GM12878 (cell line): Measurements from ENCODE around the gene SLX4. TPM values are rescaled to one million over a fixed set of nuclear protein-coding genes. Genes with fewer than 3 reads are reported as not detected.

Experiments used
- ATAC-seq: fragments of 200-7000 bp; cut with Tn5 transposase; 3 replicates; pipeline ENCODE4 v1.9.1; 2020; ENCODE audit warnings: mild to moderate bottlenecking, moderate library complexity
- BruUV-seq: library from RNA; stranded (reverse); fragments of 400-500 nt; replicated peaks from 2 replicates; lab custom pipeline; 2021; lab: Mats Ljungman, UMichigan
- CTCF ChIA-PET: fragments of 300-600 bp; sonication (Branson Sonifier 250); formaldehyde crosslinking; extraction: SDS; loops from one replicate; lab custom pipeline; 2021; ENCODE audit warnings: inconsistent platforms; lab: Yijun Ruan, JAX
- POLR2A ChIA-PET: fragments of 350-600 bp; formaldehyde crosslinking; extraction: SDS; loops from one replicate; lab custom pipeline; 2021; ENCODE audit warnings: inconsistent platforms; lab: Charles Lee
- RAD21 ChIA-PET: fragments of 300-600 bp; sonication (Branson Sonifier 250); formaldehyde crosslinking; loops from one replicate; lab custom pipeline; 2023; ENCODE audit warnings: antibody characterized with exemption; ENCODE audit not compliant: unreplicated experiment; lab: Charles Lee
- SMC1A ChIA-PET: fragments of 300-600 bp; sonication (Branson Sonifier 250); formaldehyde crosslinking; loops from one replicate; lab custom pipeline; 2023; ENCODE audit not compliant: unreplicated experiment, uncharacterized antibody; lab: Charles Lee
- DNase-seq: peaks from one replicate; pipeline ENCODE4 v3.0.0-alpha.2; 2011; ENCODE audit warnings: low read depth, low spot score
- FAIRE-seq: peaks from 3 replicates; lab custom pipeline; 2011; peaks lifted over from hg19 to GRCh38; lab: Jason Lieb, UNC
- H2AFZ ChIP-seq: 2 replicates; pipeline ENCODE4 v1.6.0; 2011; ENCODE audit warnings: low read depth, low read length, control low read depth; ENCODE audit not compliant: control insufficient read depth
- H3K27ac ChIP-seq: 2 replicates; pipeline ENCODE4 v1.5.1; 2011; ENCODE audit warnings: control low read depth; ENCODE audit not compliant: control insufficient read depth, insufficient read depth
- H3K27me3 ChIP-seq, 2 experiments: replicated peaks in 1 of 2; 2 replicates each; pipeline versions ENCODE4 v1.6.0 to v1.6.1; 2011; ENCODE audit warnings: low read length in 1 of 2; ENCODE audit not compliant: control insufficient read depth in 2 of 2, insufficient read depth in 2 of 2
- H3K36me3 ChIP-seq, 2 experiments: 2 replicates each; pipeline ENCODE4 v1.5.1; 2011; ENCODE audit warnings: low read length in 1 of 2; ENCODE audit not compliant: control insufficient read depth in 2 of 2, insufficient read depth in 2 of 2
- H3K4me1 ChIP-seq: 2 replicates; pipeline ENCODE4 v1.6.1; 2011; ENCODE audit warnings: mild to moderate bottlenecking, low read length, moderate library complexity, mixed read lengths; ENCODE audit not compliant: control insufficient read depth, insufficient read depth
- H3K4me2 ChIP-seq: 2 replicates; pipeline ENCODE4 v1.6.0; 2011; ENCODE audit warnings: control low read depth; ENCODE audit not compliant: control insufficient read depth, insufficient read depth
- H3K4me3 ChIP-seq: fragments of 200-600 bp; sonication (generic); 2 replicates; pipeline ENCODE4 v1.5.1; 2016
- H3K79me2 ChIP-seq: 2 replicates; pipeline ENCODE4 v1.6.0; 2011; ENCODE audit warnings: low read length; ENCODE audit not compliant: control insufficient read depth, insufficient read depth
- H3K9ac ChIP-seq: 2 replicates; pipeline ENCODE4 v1.8.0; 2011; ENCODE audit warnings: low read length, control low read depth, mixed read lengths; ENCODE audit not compliant: control insufficient read depth, insufficient read depth
- H3K9me3 ChIP-seq: replicated peaks from 3 replicates; pipeline ENCODE4 v1.5.1; 2011; ENCODE audit warnings: mild to moderate bottlenecking, low read length; ENCODE audit not compliant: control insufficient read depth, insufficient read depth
- H4K20me1 ChIP-seq: 2 replicates; pipeline ENCODE4 v1.6.0; 2011; ENCODE audit not compliant: control insufficient read depth, insufficient read depth
- ATF3 ChIP-seq: IDR thresholded peaks from 2 replicates; pipeline ENCODE4 v1.6.1; 2011; ENCODE audit warnings: low read depth, mild to moderate bottlenecking, low read length, moderate library complexity, borderline replicate concordance; ENCODE audit errors: extremely low read depth
- CHD2 ChIP-seq: IDR thresholded peaks from 2 replicates; pipeline ENCODE4 v1.6.1; 2011; ENCODE audit warnings: low read depth, low read length, improper control_type of control experiment, borderline replicate concordance
- CHD4 ChIP-seq: fragments of 200-600 bp; sonication (generic); IDR thresholded peaks from 2 replicates; pipeline ENCODE4 v1.6.1; 2016; ENCODE audit warnings: mild to moderate bottlenecking
- E2F4 ChIP-seq: IDR thresholded peaks from 2 replicates; pipeline ENCODE4 v1.6.1; 2012; ENCODE audit warnings: low read depth, low read length, improper control_type of control experiment
- E4F1 ChIP-seq: fragments of 450-650 bp; IDR thresholded peaks from 2 replicates; pipeline ENCODE4 v1.6.1; 2018; ENCODE audit warnings: borderline replicate concordance, mild to moderate bottlenecking; ENCODE audit not compliant: partially characterized antibody
- EP300 ChIP-seq, 2 experiments: fragments of 150-350 bp in 1 of 2; IDR thresholded peaks; 2 replicates each; pipeline ENCODE4 v1.6.1; 2011 to 2012; ENCODE audit warnings: low read depth in 2 of 2, low read length in 2 of 2, borderline replicate concordance in 1 of 2, improper control_type of control experiment in 1 of 2, inconsistent platforms in 1 of 2; ENCODE audit not compliant: control insufficient read depth in 1 of 2
- FOXK2 ChIP-seq: fragments of 450-650 bp; IDR thresholded peaks from 2 replicates; pipeline ENCODE4 v1.6.1; 2017; ENCODE audit warnings: mild to moderate bottlenecking, moderate library complexity
- GABPA ChIP-seq: IDR thresholded peaks from 2 replicates; pipeline ENCODE4 v1.6.1; 2014; ENCODE audit warnings: antibody characterized with exemption, low read depth, mild to moderate bottlenecking, inconsistent platforms
- HDAC2 ChIP-seq: fragments of 200-600 bp; sonication (generic); IDR thresholded peaks from 2 replicates; pipeline ENCODE4 v1.6.1; 2017
- KLF5 ChIP-seq: fragments of 450-650 bp; IDR thresholded peaks from 2 replicates; pipeline ENCODE4 v1.6.1; 2014; ENCODE audit warnings: mild to moderate bottlenecking; ENCODE audit not compliant: partially characterized antibody
- SIX5 ChIP-seq: IDR thresholded peaks from 2 replicates; pipeline ENCODE4 v1.6.1; 2011; ENCODE audit warnings: mild to moderate bottlenecking, low read depth, low read length, moderate library complexity; ENCODE audit not compliant: severe bottlenecking
- SREBF2 ChIP-seq: IDR thresholded peaks from 2 replicates; pipeline ENCODE4 v1.6.1; 2012; ENCODE audit warnings: mild to moderate bottlenecking, low read length
- TARDBP ChIP-seq: IDR thresholded peaks from 2 replicates; pipeline ENCODE4 v1.6.1; 2016; ENCODE audit warnings: borderline replicate concordance
- ZNF592 ChIP-seq: fragments of 450-650 bp; IDR thresholded peaks from 2 replicates; pipeline ENCODE4 v1.6.1; 2017; ENCODE audit warnings: mild to moderate bottlenecking, moderate library complexity
- WGBS: methylation state at CpG from one replicate; pipeline ENCODE4 v1.1.6; 2016; ENCODE audit warnings: low lambda C conversion rate; ENCODE audit not compliant: insufficient replicate concordance, insufficient coverage; ENCODE audit errors: missing lambda C conversion rate; 5-methylcytosine and 5-hydroxymethylcytosine counted together
- in situ Hi-C: fragments of 300-500 bp; cut with MboI; formaldehyde crosslinking; loops from 9 replicates; pipeline ENCODE4 v1.14.3; 2018; ENCODE audit warnings: mixed read lengths
- intact Hi-C: fragments of 100-400 bp; cut with micrococcal nuclease; formaldehyde crosslinking; loops from one replicate; pipeline ENCODE4 v1.14.2; 2022; ENCODE audit not compliant: unreplicated experiment
- polyA plus RNA-seq, 11 experiments: library from polyadenylated mRNA; depleted of rRNA in 4 of 11; unstranded in 6 of 11; stranded (reverse) in 5 of 11; fragments of >200 nt; fragmentation: Nextera tagmentation in 4 of 11; fragmentation: Illumina TruSeq in 1 of 11; extraction: Ambion mirVana in 4 of 11; extraction: Trizol in 1 of 11; gene quantifications; 1 replicate in 1 of 11; 2 replicates in 10 of 11; pipeline versions ENCODE4 v1.2.1 to v1.2.3, GENCODE V29; 2011 to 2016; ENCODE audit warnings: inconsistent platforms in 2 of 11, missing spikeins in 2 of 11, low read depth in 1 of 11
- total RNA-seq, 4 experiments: library from RNA; depleted of rRNA in 3 of 4; stranded (reverse); fragments of >200 nt in 3 of 4; fragmentation: Illumina TruSeq in 1 of 4; extraction: Trizol in 1 of 4; gene quantifications; 2 replicates each; pipeline versions ENCODE4 v1.2.1 to v1.2.3, GENCODE V29; 2013 to 2021

The SLX4 gene
- total and polyA plus RNA-seq, 10 of the 15 experiments (the other 5 are each of a cell fraction or from before 2014, with no cell fraction given): 0.18 to 12.3 (median 4.8) TPM

GRCh38 chr16:3596101-3596861 lies 15.1 kb downstream of the SLX4 start:
- Histone ChIP-seq H3K9ac (no peak overlapping the region), H2AFZ (no peak overlapping the region), H3K4me1 (no peaks in the 10 kb centered on the region), H4K20me1 (no peaks in the 10 kb centered on the region), H3K36me3 (no peaks in the 10 kb centered on the region; a peak in 1 of 4 replicates), H3K4me3 (no peak overlapping the region), H3K79me2 (no peaks in the 10 kb centered on the region), H3K9me3 (no peaks in the 10 kb centered on the region; the same call in 2 of the 3 replicates), H3K27me3 (no peaks in the 10 kb centered on the region), H3K4me2 (no peak overlapping the region), H3K27ac (no peak overlapping the region)
- in situ Hi-C loops (no loop called here), intact Hi-C loops (no loop called here)
- CTCF ChIA-PET: no interaction called here
- SMC1A ChIA-PET: no interaction called here
- ATAC-seq: no peak
- FAIRE-seq: no peak
- POLR2A ChIA-PET: no interaction called here
- DNase-seq: no peak
- 94% methylated on average over 26 of the region's 27 CpGs for WGBS
- RAD21 ChIA-PET: no interaction called here
- no TSS peak for BruUV-seq
- TF ChIP-seq CHD4 (no peak), ATF3 (no peak), E2F4 (no peak), CHD2 (no peak), SIX5 (no peak), TARDBP (no peak), KLF5 (no peak), E4F1 (no peak), ZNF592 (no peak), HDAC2 (no peak), SREBF2 (no peak), EP300 (IDR thresholded peaks at IDR 0.05; ENCODE audit: borderline replicate concordance in 1 of 2, control insufficient read depth in 1 of 2, low read depth in 2 of 2, low read length in 2 of 2) (no peak), FOXK2 (no peak), GABPA (no peak)
